ENCODE data around the gene ODR4.

ODR4 gene

DNA sequence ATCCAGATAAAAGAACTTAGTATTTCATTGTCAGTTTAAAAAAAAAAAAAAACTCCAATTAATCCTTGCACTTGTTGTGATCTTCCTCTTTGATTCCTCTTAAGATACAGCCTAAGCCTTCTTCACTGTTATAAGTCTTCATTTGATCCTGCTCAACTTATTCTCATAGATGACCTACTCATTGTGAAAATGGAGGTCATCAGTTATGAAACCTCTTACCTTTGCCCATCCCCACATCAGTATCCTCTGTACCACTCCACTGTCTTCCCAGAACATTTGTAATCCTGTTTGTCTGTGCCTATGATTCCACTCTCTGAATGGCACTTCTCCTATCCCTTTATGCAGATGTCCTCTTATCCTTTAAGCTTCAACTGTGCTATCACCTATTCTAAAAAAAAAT is 28.0 kb downstream of the ODR4 start:
- H2AFZ ChIP-seq (ENCODE audit: low read depth, low read length), result no peak overlapping the region
- no peak overlapping the region for H3K27ac ChIP-seq (ENCODE audit: low read length)
- no peaks in the 10 kb centered on the region for H3K4me1 ChIP-seq (ENCODE audit: insufficient read depth, low read length)
- no peak for ATAC-seq (ENCODE audit: insufficient read depth, low read depth)
- DNase-seq, result no peak
- no peaks in the 10 kb centered on the region for H3K27me3 ChIP-seq (ENCODE audit: insufficient read depth, low read length, poor library complexity)
- peaks cover 49% of the 10 kb centered on the region for H3K36me3 ChIP-seq (ENCODE audit: insufficient read depth, low read length)
- no peaks in the 10 kb centered on the region for H3K79me2 ChIP-seq (ENCODE audit: insufficient read depth, low read length)
- H3K9ac ChIP-seq (ENCODE audit: low read depth, low read length), result no peak overlapping the region
- no peak overlapping the region for H3K4me3 ChIP-seq (ENCODE audit: low read depth in 1 of 2, low read length in 2 of 2)
- TF ChIP-seq EZH2 (IDR thresholded peaks at IDR 0.05; ENCODE audit: borderline replicate concordance, low read depth, low read length, severe bottlenecking), result no peak
- TF ChIP-seq, protein P1, sequence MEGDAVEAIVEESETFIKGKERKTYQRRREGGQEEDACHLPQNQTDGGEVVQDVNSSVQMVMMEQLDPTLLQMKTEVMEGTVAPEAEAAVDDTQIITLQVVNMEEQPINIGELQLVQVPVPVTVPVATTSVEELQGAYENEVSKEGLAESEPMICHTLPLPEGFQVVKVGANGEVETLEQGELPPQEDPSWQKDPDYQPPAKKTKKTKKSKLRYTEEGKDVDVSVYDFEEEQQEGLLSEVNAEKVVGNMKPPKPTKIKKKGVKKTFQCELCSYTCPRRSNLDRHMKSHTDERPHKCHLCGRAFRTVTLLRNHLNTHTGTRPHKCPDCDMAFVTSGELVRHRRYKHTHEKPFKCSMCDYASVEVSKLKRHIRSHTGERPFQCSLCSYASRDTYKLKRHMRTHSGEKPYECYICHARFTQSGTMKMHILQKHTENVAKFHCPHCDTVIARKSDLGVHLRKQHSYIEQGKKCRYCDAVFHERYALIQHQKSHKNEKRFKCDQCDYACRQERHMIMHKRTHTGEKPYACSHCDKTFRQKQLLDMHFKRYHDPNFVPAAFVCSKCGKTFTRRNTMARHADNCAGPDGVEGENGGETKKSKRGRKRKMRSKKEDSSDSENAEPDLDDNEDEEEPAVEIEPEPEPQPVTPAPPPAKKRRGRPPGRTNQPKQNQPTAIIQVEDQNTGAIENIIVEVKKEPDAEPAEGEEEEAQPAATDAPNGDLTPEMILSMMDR (IDR thresholded peaks at IDR 0.05; ENCODE audit: borderline replicate concordance, extremely low read depth, low read length, poor library complexity, severe bottlenecking), result no peak
- H4K20me1 ChIP-seq (ENCODE audit: insufficient read depth, low read length), result no peaks in the 10 kb centered on the region
- no peak overlapping the region for H3K4me2 ChIP-seq (ENCODE audit: insufficient read depth, low read length)
- no peaks in the 10 kb centered on the region for H3K9me3 ChIP-seq (ENCODE audit: insufficient read depth, low read length, severe bottlenecking)

- no peaks in the 10 kb centered on the region for H3K9me3 ChIP-seq (ENCODE audit: insufficient read depth, low read length, severe bottlenecking)
- H2AFZ ChIP-seq (ENCODE audit: low read depth, low read length), result no peak overlapping the region
- no peak overlapping the region for H3K4me3 ChIP-seq (ENCODE audit: low read depth in 1 of 2, low read length in 2 of 2)
- no peaks in the 10 kb centered on the region for H3K27me3 ChIP-seq (ENCODE audit: insufficient read depth, low read length, poor library complexity)
- no peak overlapping the region for H3K9ac ChIP-seq (ENCODE audit: low read depth, low read length)
- DNase-seq, result no peak
- H4K20me1 ChIP-seq (ENCODE audit: insufficient read depth, low read length), result no peaks in the 10 kb centered on the region
- peaks cover 51% of the 10 kb centered on the region; the same call in 1 of the 2 replicates for H3K36me3 ChIP-seq (ENCODE audit: insufficient read depth, low read length)
- ATAC-seq (ENCODE audit: insufficient read depth, low read depth), result peak; percentile 49; the same call in 1 of the 3 replicates
- TF ChIP-seq, protein P1 (IDR thresholded peaks at IDR 0.05; ENCODE audit: borderline replicate concordance, extremely low read depth, low read length, poor library complexity, severe bottlenecking), result peak; percentile 75
- no peak for TF ChIP-seq EZH2 (IDR thresholded peaks at IDR 0.05; ENCODE audit: borderline replicate concordance, low read depth, low read length, severe bottlenecking)
- H3K79me2 ChIP-seq (ENCODE audit: insufficient read depth, low read length), result no peaks in the 10 kb centered on the region
- H3K27ac ChIP-seq (ENCODE audit: low read length), result no peak overlapping the region
- no peaks in the 10 kb centered on the region for H3K4me1 ChIP-seq (ENCODE audit: insufficient read depth, low read length)
- H3K4me2 ChIP-seq (ENCODE audit: insufficient read depth, low read length), result no peak overlapping the region
These were observed 28.9 kb downstream of the ODR4 start for GRCh38 chr1:186404454-186405051.

GRCh38 chr1:186409091-186409490 is 33.5 kb downstream of the ODR4 start:
- Histone ChIP-seq H3K79me2 (ENCODE audit: insufficient read depth, low read length) (no peaks in the 10 kb centered on the region), H2AFZ (ENCODE audit: low read depth, low read length) (no peak overlapping the region), H3K4me1 (ENCODE audit: insufficient read depth, low read length) (no peaks in the 10 kb centered on the region), H3K4me2 (ENCODE audit: insufficient read depth, low read length) (no peak overlapping the region), H3K9ac (ENCODE audit: low read depth, low read length) (no peak overlapping the region), H3K27me3 (ENCODE audit: insufficient read depth, low read length, poor library complexity) (no peaks in the 10 kb centered on the region), H3K27ac (ENCODE audit: low read length) (no peak overlapping the region), H4K20me1 (ENCODE audit: insufficient read depth, low read length) (no peaks in the 10 kb centered on the region), H3K4me3 (ENCODE audit: low read depth in 1 of 2, low read length in 2 of 2) (no peak overlapping the region), H3K36me3 (ENCODE audit: insufficient read depth, low read length) (peaks cover 47% of the 10 kb centered on the region; the same call in 1 of the 2 replicates), H3K9me3 (ENCODE audit: insufficient read depth, low read length, severe bottlenecking) (no peaks in the 10 kb centered on the region)
- no peak for ATAC-seq (ENCODE audit: insufficient read depth, low read depth)
- no peak for TF ChIP-seq EZH2 (IDR thresholded peaks at IDR 0.05; ENCODE audit: borderline replicate concordance, low read depth, low read length, severe bottlenecking)
- TF ChIP-seq, protein P1 (IDR thresholded peaks at IDR 0.05; ENCODE audit: borderline replicate concordance, extremely low read depth, low read length, poor library complexity, severe bottlenecking), result no peak
- DNase-seq, result no peak

All from DND-41 (cell line).